HuH-7 (cell line): ENCODE measurements around the gene MESP2.
"Not testable (repeated sequence)": the region's sequence is repeated elsewhere in the genome, so short reads cannot be mapped to it uniquely, and the experiment has no call there.

Source experiments
- DNase-seq: peaks from one replicate; pipeline ENCODE4 v3.0.0; 2011; ENCODE audit warnings: low spot score

MESP2 gene

DNA sequence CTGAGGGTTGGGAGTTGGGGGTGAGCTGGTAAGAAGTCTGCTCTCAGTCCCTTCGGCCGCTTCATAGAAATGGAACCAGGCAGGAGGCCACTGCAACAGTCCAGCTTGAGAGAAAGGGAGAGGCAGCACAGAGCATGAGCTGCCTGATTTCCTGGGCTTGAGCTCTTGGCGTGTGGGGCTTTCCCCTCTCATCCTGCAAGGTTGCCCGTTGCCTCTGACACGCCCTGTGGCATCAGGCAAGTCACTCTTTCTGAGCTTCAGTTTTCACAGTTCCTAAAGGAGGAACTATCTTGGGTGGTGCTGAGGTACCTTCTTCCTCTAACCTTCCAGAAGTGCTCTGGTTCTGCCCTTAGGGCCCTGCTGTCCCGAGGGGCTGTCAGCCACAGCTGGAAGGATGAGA, 4.9 kb downstream of the MESP2 start:
- DNase-seq, result no peak

DNA sequence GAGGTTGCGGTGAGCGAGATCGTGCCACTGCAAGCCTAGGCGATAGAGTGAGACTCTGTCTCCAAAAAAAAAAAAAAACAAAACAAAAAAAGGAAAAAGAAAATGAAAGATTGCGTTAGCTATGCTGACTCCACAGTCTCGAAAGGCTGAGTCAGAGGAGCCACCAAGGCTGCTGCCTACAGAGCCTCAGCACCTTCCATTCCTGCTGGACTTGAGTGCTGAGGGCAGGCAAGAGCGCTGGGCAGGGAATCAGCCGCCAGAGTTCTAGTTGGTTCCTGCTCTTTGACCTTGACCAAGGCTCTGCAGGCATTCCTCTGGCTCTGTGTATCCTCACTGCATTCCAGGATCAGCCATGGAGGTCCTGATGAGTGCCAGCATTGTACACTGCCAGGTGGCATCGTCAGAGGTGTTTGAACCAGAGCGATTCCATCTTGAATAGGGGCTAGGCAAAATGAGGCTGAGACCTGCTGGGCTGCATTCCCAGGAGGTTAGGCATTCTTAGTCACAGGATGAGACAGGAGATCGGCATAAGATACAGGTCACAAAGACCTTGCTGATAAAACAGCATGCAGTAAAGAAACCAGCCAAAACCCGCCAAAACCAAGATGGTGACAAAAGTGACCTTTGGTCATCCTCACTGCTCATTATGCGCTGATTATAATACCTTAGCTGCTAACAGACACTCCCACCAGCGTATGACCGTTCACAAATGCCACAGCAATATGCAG, 5.9 kb downstream of the MESP2 start:
- DNase-seq, result no peak

DNA sequence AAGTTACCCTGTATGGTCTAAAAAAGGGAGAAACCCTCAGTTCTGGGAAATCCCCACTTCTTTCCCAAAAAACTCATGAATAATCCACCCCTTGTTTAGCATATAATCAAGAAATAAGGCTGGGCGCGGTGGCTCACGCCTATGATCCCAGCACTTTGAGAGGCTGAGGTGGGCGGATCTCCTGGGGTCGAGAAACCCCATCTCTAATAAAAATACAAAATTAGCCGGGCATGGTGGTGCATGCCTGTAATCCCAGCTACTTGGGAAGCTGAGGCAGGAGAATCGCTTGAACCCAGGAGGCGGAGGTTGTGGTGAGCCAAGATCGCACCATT, 6.5 kb downstream of the MESP2 start:
- not testable (repeated sequence) for DNase-seq

DNA sequence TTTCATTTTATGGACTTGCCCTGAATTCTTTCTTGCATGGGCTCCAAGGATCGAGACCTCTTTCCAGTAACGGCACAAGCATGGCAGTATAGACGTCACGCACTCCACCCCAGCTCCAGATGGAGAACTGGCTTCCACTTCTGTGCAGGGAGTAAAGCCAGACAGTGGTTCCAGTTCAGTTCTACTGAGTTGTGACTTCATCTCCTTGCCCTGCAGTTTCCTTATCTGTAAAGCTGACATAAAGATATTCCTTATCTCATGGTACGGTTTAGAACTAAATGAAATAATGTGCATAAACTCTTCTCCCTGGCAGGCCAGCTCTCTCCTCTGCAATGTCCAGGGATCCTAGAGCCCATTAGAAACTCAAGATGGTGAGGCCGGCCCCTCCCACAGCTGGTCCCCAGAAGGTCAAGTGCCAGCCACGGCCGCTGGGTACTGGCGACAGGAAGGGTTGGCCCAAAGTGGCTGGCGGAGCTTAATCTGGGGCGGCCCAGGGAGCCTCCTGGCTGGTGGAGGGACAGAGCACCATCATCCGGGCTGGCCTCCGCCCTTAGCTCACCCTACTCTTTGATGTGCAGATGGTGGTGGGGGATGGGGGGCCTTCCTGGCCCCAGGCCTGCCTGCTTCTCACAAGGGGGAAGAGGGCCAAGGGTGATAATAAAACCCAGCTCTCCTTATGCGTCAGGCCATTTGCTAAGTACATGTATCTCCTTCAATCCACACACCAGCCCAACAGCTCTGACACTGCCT, 7.2 kb downstream of the MESP2 start:
- no peak for DNase-seq

DNA sequence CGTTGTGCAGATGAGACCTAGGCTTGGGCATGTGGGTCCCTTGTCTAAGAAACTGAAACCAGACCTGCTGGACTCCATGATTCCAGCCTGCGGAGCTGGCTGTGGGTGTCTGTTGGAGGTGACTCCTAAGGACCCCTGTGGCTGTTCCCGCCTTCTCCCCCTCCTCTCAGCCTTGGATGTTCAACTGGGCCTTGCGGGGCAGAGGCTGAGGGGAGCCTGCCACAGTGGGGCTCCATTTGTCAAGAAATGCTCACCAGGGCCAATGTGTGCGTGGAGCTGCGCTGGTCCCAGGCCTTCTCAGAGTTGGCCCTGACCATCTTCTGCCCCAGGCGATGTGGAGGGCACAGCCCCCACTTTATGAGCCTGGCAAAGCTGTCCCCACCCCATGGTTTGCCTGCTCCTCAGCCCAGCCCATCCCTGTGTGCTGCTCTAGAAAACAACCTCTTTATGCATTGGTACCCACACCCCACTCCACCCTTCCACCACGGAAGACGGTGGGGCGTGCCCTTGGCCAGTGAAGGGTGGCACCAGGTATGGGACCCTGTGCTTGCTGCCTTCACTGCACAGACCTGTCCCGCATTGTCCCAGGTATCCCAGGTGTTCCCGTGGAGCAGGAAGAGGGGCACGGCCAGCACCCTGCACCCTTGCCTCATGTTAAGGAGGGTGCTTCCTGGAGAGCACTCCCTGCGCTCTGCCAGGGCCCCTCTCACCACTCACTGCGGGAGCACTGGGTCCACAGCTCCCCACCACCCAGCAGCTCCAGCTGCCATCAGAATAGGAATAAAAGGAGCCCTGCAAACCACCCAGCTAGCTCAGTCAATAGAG, 7.9 kb downstream of the MESP2 start:
- no peak for DNase-seq

DNA sequence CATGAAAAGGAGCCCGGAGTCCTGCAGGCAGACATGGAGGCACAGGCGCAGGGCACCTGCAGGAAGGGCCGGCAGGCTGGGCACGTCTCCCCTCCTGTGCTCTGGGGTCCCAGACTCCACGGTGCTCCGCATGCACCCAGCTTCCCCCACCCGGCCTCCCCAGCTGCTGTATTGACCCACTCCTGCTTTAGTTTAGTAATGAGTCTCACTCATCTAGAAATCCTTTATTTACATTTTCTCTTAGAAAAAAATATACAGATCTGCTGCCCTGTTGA, 8.5 kb downstream of the MESP2 start:
- DNase-seq, result no peak

DNA sequence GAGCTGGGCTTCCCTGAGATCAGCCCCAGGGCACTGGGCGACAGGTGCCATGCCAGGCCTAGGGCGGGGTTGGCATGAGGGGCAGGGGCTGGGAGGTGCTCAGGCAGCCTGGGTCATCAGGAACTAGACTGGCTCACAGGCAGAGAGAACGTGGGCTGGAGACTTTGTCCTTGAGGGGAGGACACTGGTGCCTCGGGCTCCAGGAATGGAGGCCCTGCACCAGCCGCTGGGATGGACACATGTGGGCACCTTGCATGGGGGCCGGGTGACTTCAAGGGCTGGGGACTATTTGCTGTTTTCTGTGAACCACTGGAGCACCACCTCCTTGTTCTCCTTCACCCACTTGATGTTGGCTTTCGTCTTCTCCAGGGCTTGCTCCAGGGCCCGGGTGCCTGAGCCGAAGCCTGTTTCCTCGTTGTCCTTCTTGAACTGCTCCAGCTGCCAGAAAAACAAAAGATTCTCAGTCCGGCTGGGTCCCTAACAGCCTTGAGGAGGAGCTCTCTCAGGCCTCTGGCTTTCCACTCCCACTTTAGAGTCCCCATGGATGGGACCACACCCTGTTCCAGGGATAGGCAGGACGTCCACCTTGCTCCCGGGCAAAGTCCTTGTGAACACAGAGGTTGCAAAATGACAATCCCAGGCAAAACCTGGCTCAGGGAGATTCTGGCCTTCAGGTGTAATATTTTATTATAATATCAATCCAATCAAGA, 9.1 kb downstream of the MESP2 start:
- peak; percentile 99 for DNase-seq

DNA sequence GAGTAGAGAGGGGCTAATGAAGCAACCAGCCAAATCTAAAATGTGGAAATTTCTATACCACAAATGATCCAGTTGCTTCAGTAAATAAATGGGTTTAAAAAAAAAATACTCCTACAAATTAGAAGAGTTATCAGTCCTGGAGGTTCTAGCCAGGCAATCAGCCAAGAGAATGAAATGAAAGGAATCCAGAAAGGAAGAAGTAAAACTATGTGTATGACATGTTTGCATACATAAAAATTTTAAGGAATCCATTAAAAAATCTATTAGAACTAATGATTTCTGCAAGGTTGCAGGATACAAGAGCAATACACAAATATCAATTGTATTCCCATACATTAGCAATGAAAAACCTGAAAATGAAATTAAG, 9.6 kb downstream of the MESP2 start:
- DNase-seq, result no peak

DNA sequence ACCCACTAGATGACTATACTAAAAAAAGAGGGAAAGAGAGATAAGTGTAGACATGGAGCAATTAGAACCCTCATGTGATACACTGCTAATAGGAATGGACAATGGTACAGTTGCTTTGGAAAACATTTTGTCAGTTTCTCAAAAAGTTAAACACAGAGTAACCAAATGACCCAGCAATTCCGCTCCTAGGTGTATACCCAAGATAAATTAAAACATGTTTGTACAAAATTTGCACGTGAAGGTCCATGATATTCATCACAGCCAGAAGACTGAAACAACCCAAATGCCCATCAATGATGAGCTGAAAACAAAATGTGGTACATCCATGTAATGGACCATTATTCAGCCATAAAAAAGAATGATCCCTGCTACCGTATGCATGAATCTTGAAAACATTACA, 11.8 kb downstream of the MESP2 start:
- no peak for DNase-seq

DNA sequence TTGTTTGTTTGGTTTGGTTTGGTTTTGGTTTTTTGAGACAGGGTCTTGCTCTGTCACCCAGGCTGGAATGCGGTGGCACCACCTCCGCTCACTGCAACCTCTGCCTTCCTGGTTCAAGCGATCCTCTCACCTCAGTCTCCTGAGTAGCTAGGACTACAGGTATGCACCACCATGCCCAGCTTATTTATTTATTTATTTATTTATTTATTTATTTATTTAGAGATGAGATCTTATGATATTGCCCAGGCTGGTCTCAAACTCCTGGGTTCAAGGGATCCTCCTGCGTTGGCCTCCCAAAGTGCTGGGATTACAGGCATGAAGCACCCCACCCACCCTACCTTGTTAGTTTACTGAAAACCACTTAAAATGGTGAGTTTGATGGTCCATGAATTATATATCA, 12.5 kb downstream of the MESP2 start:
- not testable (repeated sequence) for DNase-seq

DNA sequence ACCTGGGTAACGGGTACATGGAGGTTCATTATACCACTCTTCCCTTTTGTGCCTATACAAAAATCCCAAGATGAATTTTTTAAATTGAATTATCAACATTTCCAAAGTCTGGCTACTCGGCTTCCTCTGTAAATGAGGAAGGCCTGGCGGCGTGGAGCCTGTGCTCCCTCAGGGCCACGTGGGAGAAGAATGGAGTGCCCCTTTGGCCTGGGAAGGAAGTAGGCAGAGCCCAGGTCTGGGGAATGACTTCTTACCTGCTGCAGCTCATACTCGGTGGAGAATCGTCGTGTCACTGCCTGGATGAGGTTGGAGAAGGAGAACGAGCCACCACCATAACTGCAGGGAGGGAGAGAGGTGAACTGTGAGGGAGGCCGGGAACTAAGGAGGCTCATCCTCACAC, 14.1 kb downstream of the MESP2 start:
- DNase-seq, result no peak

DNA sequence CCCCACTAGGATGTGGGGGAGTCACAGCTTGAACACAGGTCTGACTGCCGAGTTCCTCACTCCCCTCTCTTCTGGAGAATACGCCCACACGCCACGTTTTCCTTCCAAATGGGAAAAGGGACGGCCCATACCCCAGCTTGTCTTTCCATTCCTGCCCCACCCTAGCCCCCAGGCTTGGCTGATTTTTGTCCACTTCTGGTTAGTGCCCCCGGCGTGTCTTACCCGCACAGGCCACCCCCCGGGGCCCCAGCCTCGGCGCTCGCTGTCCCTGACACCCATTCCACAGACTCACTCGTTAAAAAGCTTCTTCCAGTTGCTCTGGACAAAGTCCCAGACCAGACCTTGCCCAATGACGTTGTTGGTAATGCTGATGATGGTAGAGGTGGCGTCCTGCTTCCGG, 14.5 kb downstream of the MESP2 start:
- DNase-seq, result no peak

DNA sequence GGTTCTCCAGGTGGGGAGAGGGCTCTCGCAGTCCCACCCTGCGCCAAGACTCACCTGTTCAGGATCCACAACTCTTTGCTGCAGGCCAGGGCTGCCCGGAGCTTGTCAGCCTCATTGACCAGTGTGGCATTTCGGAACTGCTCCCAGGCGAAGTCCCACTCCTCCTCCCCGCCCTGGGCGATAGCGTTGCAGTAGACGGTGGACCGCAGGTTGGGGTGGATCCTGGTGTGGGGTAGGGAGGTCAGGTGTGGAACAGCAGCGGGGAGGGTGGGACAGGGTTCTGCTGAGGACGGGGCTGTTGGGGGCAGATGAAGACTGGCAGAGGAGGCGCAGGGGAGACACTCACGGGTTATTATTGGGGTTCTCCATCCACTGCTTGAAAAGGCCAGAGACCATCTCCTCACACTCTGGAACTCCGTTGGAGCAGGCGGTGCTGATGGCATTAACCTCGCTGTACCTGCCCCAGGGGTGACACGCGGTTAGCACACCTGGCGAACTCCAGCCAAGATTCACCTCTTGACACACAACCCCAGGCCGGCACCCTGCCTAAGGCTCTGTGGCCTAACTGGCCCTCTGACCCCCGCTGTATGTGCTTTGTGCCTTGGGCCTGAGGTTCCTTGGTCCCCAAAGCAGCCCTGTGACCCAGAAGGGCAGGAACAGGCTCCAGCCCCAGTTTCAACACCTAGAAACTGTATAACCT, 16.1 kb downstream of the MESP2 start:
- no peak for DNase-seq

DNA sequence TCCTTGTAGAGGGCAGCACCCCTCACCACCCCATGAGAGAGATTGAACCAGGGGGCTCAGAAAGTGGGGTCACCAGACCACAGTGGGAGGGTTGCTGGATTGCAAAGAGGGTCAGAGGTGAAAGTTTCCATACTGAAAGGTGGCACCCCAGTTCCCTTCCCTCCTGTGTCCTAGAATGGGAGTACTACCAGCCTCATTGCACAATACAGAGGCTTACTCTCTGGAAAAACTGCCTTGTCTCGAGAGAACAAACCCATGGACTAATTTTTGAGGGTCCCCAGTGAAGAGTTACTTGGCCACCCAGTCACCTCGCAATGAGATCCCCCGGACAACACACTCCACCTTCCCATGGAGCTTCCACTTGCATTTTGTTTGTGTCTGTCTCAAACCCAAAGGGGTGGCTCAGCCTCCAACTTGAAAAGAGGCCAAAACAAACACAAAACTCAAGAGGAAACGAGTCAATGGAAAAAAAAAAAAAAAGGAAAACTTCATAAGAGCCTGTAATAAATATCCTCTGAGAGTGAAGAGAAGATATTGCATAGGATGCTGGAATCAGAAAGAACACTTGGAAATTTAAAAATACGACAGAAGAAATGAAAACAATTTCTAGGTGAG, 18.6 kb downstream of the MESP2 start:
- no peak for DNase-seq

DNA sequence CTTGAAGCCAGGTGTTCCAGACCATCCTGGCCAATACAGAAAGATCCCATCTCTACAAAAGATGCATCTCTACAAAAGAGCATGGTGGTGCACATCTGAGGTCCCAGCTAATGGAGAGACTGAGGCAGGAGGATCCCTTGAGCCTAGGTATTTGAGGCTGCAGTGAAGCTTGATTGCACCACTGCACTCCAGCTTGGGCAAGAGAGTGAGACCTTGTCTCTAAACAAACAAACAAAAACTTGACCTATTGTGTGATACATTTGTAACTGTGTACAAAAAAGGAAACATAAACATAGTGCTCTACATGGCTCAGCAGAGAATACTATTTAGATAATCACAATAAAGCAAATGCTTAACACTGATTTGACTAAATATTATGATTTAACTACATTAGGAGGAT, 19.9 kb downstream of the MESP2 start:
- DNase-seq, result no peak

DNA sequence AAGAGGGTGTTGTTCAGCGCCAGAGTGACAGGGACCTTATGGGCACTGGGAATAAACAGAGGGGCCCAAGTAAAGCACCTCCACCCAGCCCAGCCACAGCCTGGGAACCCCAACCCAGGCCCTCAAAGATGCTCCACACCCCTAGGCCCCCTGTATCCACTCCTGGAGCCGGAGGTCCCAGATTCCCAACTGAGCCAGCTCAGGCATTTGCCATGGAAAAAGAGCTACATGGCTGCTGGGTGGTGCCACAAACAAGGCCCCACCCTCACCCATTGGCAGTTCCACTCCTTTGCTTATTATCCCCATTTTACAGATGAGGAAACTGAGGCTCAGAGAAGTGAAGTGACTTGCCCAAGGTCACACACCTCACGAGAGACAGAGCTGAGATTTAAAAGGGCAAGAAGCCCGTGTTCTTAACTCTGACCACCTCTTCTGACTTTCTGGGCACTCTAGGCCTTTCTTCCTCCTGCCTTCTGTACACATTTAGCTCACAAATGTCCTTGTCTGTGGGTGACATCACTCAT, 21.6 kb downstream of the MESP2 start:
- DNase-seq, result no peak

DNA sequence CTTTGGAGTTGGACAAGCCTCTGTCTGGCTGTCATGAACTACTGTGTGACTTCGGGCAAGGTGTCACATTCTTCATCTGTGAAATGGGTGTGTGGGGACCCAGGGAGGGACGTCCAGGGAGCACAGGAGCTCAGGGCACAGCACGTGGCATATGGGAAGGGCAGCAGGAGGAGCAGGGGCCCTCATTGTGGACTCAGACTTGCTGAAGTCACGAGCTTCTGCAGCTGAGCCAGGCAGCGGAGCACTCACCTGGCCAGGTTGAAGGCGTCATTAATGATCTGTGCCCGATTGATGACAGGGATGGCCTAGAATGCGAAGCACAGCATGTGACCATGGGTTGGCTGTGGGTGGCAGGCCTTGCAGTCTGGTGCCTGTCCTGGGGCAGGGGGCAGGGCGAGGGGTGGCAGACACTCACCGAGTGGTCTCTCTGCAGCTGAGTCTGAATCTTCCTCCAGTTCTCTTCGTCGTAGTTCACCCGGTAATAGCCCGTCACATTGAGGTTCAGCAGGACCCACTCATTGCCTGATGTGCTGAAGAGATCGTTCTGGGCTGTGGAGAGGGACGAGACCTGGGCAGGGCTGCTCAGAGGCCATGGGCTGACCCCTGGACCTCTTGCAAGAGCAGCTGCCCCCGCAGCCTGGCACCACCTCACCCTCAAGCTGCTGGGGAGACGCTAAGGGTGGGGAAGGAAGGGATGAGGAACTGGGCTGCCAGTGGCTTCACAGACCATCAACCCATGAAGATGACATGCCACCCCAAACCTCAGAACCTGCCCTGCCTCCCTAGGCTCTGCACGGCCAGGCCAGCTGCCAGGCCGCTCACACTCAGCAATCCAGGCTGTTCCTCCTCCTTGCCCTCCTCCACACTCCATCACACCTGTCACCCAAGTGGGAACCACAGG, 23.1 kb downstream of the MESP2 start:
- DNase-seq, result no peak

DNA sequence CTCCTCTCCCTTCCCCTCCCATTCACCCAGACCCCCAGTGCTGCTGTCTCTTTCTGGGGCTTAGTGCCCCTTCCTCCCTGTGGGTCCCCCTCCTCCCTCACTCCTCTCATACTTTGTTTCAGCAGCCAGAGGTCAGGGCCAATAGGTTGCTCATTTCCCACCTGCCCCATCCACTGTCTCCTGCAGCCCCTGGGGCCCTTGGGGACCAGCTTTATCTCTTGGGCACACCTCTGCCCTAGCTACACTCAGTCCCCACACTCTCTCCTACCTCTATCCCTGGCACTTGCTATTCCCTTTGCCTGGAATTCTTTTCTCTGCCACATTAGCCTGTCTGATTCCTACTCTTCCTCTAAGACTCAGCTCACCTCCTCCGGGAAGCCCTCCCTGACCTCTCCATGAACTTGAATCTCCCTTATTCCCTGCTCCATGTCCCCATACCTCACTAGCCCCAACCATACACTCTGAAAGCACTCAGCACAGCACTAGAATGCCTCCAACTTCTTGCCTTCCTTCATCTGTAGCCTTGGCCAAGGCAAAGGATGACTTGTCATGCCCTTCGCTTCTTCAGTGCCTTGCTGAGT, 23.9 kb downstream of the MESP2 start:
- no peak for DNase-seq

DNA sequence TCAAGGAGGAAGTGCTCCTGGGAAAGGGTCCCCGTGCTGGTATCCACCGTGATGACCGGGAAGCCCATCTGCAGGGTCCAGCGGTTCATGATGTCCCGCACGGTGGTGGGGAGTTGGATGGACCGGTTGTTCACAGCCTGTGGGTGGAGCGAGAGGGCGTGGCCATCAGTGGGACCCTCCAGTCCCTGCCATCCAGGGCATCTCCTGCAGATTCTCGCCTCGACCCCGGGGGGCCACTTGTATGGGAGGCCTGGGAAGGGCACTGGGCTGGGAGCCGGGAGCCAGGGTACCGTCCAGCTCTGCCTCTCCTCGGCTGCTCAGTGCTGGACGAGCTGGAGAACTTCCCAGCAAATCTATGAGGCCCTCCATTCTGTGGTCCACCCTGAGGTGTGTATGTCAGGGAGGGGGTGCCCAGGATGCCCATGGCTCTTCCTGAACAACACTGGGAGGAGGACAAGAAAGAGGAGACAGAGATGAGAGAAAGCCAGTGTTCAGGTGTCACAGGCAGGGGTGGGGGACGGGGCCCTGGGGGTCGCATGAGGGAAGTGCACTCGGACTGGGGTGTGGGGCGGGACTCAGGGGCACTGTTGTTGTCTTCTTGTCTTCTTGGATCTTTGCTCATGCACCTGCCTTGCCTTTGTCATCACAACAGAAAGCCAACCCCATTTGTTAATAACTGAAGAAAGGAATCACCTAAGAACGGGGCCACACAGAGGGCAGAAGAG, 25.5 kb downstream of the MESP2 start:
- DNase-seq, result no peak
